Bronchial epithelial cell (primary cell): ENCODE results near the gene AHI1. TPM values are rescaled to one million over a fixed set of nuclear protein-coding genes. Genes with fewer than 3 reads are reported as not detected.
"Not testable (repeated sequence)": the region's sequence is repeated elsewhere in the genome, so short reads cannot be mapped to it uniquely, and the experiment has no call there.

Source experiments
- DNase-seq: peaks from one replicate; pipeline ENCODE4 v3.0.0-alpha.2; 2010; ENCODE audit warnings: low read depth
- FAIRE-seq: peaks from 2 replicates; lab custom pipeline; 2011; peaks lifted over from hg19 to GRCh38; lab: Jason Lieb, UNC
- H3K27me3 ChIP-seq: 2 replicates; pipeline ENCODE4 v1.5.1; 2011; ENCODE audit warnings: low read length; ENCODE audit not compliant: control insufficient read depth, insufficient read depth
- H3K36me3 ChIP-seq: 2 replicates; pipeline ENCODE4 v1.5.1; 2011; ENCODE audit warnings: low read length; ENCODE audit not compliant: control insufficient read depth, insufficient read depth
- H3K4me3 ChIP-seq: 2 replicates; pipeline ENCODE4 v1.5.1; 2011; ENCODE audit warnings: mild to moderate bottlenecking, low read depth, low read length, control low read depth
- total RNA-seq: library from RNA; depleted of rRNA; stranded (reverse); fragments of >200 nt; gene quantifications from 2 replicates; pipeline ENCODE4 v1.2.1, GENCODE V29; 2014
- TF ChIP-seq, protein P1 (sequence below): IDR thresholded peaks from 2 replicates; pipeline ENCODE4 v1.5.1; 2011; ENCODE audit warnings: mild to moderate bottlenecking, moderate library complexity, low read length, control low read depth, inconsistent platforms; ENCODE audit not compliant: insufficient read depth, severe bottlenecking

The AHI1 gene
- total RNA-seq, 1 donor from 2014 or later, result 5.5 TPM

GRCh38 chr6:135254471-135254870 lies 243.1 kb downstream of the AHI1 start:
- Histone ChIP-seq H3K4me3 (no peak overlapping the region), H3K27me3 (no peaks in the 10 kb centered on the region), H3K36me3 (no peaks in the 10 kb centered on the region)
- TF ChIP-seq, protein P1, sequence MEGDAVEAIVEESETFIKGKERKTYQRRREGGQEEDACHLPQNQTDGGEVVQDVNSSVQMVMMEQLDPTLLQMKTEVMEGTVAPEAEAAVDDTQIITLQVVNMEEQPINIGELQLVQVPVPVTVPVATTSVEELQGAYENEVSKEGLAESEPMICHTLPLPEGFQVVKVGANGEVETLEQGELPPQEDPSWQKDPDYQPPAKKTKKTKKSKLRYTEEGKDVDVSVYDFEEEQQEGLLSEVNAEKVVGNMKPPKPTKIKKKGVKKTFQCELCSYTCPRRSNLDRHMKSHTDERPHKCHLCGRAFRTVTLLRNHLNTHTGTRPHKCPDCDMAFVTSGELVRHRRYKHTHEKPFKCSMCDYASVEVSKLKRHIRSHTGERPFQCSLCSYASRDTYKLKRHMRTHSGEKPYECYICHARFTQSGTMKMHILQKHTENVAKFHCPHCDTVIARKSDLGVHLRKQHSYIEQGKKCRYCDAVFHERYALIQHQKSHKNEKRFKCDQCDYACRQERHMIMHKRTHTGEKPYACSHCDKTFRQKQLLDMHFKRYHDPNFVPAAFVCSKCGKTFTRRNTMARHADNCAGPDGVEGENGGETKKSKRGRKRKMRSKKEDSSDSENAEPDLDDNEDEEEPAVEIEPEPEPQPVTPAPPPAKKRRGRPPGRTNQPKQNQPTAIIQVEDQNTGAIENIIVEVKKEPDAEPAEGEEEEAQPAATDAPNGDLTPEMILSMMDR, result no peak
- DNase-seq (no peak), FAIRE-seq (no peak)

DNA sequence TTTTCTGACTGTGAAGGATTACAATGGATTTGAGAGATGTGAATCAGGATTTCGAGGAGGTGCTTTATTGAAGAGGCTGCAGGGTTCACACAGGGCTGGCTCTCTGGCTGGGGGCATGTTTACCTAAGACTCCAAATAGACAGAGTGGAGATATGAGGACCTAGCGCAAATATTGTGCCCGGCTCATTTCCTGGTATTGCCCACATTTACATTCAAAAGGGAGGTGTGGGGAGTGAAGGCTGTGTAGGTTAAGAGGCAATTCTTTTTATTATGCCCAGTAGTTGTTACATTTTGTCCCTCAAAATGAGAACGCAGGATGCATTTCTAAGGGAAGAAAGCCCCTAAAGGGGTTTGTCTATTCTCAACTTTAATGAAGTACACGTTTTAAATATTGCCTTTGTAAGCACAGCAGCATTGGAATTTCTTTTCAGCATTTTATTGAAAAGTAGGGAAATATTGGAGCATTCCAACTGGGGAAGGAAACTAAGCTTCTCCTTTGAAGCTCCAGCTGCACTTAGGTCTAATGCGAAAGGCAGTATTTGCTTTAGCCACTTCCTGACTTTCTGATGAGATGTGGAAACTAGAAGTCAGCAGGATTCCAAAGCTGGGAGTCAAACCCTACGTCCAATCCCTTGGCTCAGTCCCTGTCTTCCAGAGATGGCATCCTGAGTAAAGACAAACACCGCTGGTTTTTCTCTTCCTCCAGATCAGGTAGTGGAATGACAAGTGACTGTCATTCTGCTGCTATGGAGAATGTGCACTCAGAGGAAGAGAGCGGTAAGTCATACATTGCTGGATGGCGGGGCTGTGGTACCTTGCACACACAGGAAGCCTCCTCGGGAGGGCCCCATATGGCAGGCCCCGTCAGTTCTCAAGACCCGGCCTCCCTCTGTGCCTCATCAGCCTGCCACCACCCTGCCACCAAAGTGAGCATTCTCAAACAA lies 245.8 kb downstream of the AHI1 start:
- TF ChIP-seq, protein P1, result no peak
- H3K36me3 ChIP-seq, result no peaks in the 10 kb centered on the region
- H3K27me3 ChIP-seq, result no peaks in the 10 kb centered on the region
- DNase-seq (peak; percentile 30), FAIRE-seq (no peak)
- H3K4me3 ChIP-seq, result no peak overlapping the region

- FAIRE-seq (no peak), DNase-seq (no peak)
Observed at GRCh38 chr6:135250751-135251497, 246.6 kb downstream of the AHI1 start.

GRCh38 chr6:135250234-135250633 lies 247.3 kb downstream of the AHI1 start:
- TF ChIP-seq, protein P1, result no peak
- H3K4me3 ChIP-seq, result no peak overlapping the region
- DNase-seq (no peak), FAIRE-seq (no peak)
- H3K27me3 ChIP-seq, result no peaks in the 10 kb centered on the region
- no peaks in the 10 kb centered on the region for H3K36me3 ChIP-seq

More at GRCh38 chr6:135250751-135251497, 246.6 kb downstream of the AHI1 start:
- Histone ChIP-seq H3K36me3 (no peaks in the 10 kb centered on the region), H3K4me3 (no peak overlapping the region), H3K27me3 (no peaks in the 10 kb centered on the region)
- TF ChIP-seq, protein P1, result no peak

DNA sequence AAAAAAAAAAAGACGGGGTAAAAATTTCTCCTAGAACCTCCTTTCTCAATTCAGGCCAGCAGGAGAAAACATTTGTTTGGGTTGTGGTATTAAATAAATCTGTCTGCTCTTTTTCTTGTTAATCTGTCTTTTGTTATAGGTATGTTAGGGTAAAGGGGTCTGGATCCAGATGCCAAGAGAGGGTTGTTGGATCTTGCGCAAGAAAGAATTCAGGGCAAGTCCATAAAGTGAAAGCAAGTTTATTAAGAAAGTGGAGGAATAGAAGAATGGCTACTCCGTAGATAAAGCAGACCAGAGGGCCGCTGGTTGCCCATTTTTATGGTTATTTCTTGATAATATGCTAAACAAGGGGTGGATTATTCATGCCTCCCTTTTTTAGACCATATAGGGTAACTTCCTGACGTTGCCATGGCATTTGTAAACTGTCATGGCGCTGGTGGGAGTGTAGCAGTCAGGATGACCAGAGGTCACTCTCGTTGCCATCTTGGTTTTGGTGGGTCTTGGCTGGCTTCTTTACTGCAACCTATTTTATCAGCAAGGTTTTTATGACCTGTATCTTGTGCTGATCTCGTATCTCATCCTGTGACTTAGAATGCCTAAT lies 251.0 kb downstream of the AHI1 start:
- not testable (repeated sequence) for H3K36me3 ChIP-seq, H3K4me3 ChIP-seq, FAIRE-seq, H3K27me3 ChIP-seq, DNase-seq

- H3K36me3 ChIP-seq, result no peaks in the 10 kb centered on the region
- DNase-seq (no peak), FAIRE-seq (no peak)
- H3K4me3 ChIP-seq, result no peak overlapping the region
- TF ChIP-seq, protein P1, result no peak
- H3K27me3 ChIP-seq, result no peaks in the 10 kb centered on the region
Observed at GRCh38 chr6:135244805-135245204, 252.7 kb downstream of the AHI1 start.
